Lower leg skin (tissue), 3 donors: Measurements from ENCODE around the gene CTAGE6.
"Not testable (repeated sequence)": the region's sequence is repeated elsewhere in the genome, so short reads cannot be mapped to it uniquely, and the experiment has no call there.

ENCODE experiments used
- POLR2A ChIP-seq, 2 donors: fragments of 450-650 bp; IDR thresholded peaks; one replicate each; pipeline ENCODE4 v1.6.1; 2016 to 2017; ENCODE audit warnings: antibody characterized with exemption in 2 of 2, mild to moderate bottlenecking in 1 of 2, moderate library complexity in 1 of 2
- TF ChIP-seq, protein P1 (sequence below), 3 donors: fragments of 450-650 bp; IDR thresholded peaks; one replicate each; pipeline ENCODE4 v1.5.1; 2016; ENCODE audit warnings: antibody characterized with exemption in 3 of 3, mild to moderate bottlenecking in 3 of 3, moderate library complexity in 2 of 3

- TF ChIP-seq POLR2A (IDR thresholded peaks at IDR 0.05), result not testable (repeated sequence)
- TF ChIP-seq, protein P1, sequence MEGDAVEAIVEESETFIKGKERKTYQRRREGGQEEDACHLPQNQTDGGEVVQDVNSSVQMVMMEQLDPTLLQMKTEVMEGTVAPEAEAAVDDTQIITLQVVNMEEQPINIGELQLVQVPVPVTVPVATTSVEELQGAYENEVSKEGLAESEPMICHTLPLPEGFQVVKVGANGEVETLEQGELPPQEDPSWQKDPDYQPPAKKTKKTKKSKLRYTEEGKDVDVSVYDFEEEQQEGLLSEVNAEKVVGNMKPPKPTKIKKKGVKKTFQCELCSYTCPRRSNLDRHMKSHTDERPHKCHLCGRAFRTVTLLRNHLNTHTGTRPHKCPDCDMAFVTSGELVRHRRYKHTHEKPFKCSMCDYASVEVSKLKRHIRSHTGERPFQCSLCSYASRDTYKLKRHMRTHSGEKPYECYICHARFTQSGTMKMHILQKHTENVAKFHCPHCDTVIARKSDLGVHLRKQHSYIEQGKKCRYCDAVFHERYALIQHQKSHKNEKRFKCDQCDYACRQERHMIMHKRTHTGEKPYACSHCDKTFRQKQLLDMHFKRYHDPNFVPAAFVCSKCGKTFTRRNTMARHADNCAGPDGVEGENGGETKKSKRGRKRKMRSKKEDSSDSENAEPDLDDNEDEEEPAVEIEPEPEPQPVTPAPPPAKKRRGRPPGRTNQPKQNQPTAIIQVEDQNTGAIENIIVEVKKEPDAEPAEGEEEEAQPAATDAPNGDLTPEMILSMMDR (IDR thresholded peaks at IDR 0.05), result not testable (repeated sequence)
Observed at GRCh38 chr7:143715543-143716193, 41.8 kb downstream of the CTAGE6 start.
